Activated effector memory CD4-positive, alpha-beta T cell treated with Interleukin-2 at 50 U/mL for 16 hours (primary cell): Measurements from ENCODE around the gene KRT79.
"Not testable (repeated sequence)": the region's sequence is repeated elsewhere in the genome, so short reads cannot be mapped to it uniquely, and the experiment has no call there.

Source experiments
- DNase-seq: peaks from one replicate; pipeline ENCODE4 v3.0.0-alpha.2; 2020

Gene KRT79

GRCh38 chr12:52833922-52834726 lies at the start of gene KRT79:
Gene KRT79 (minus strand): TSS chr12:52834311. CDS start chr12:52834260, 51 bp downstream.
- no peak for DNase-seq

- DNase-seq = not testable (repeated sequence)
Observed at GRCh38 chr12:52880499-52880898, 46.4 kb upstream of the KRT79 start.

- peak; percentile 62 for DNase-seq
Observed at GRCh38 chr12:52879394-52880351, 45.6 kb upstream of the KRT79 start.

- DNase-seq = no peak
Observed at GRCh38 chr12:52878507-52879393, 44.6 kb upstream of the KRT79 start.

- no peak for DNase-seq
Observed at GRCh38 chr12:52877242-52877641, 43.1 kb upstream of the KRT79 start.

GRCh38 chr12:52876372-52876771 lies 42.3 kb upstream of the KRT79 start:
- no peak for DNase-seq

GRCh38 chr12:52874573-52875435 lies 40.7 kb upstream of the KRT79 start:
- DNase-seq = no peak

GRCh38 chr12:52873832-52874572 lies 39.9 kb upstream of the KRT79 start:
- peak; percentile 57 for DNase-seq

- no peak for DNase-seq
Observed at GRCh38 chr12:52873513-52873831, 39.4 kb upstream of the KRT79 start.

GRCh38 chr12:52872644-52873389 lies 38.7 kb upstream of the KRT79 start:
- DNase-seq = no peak

GRCh38 chr12:52871291-52872039 lies 37.4 kb upstream of the KRT79 start:
- no peak for DNase-seq

- DNase-seq = peak; percentile 64
Observed at GRCh38 chr12:52870361-52871290, 36.5 kb upstream of the KRT79 start.

- no peak for DNase-seq
Observed at GRCh38 chr12:52867642-52868041, 33.5 kb upstream of the KRT79 start.

GRCh38 chr12:52867152-52867551 lies 33.0 kb upstream of the KRT79 start:
- no peak for DNase-seq

GRCh38 chr12:52865090-52865944 lies 31.2 kb upstream of the KRT79 start:
- DNase-seq = no peak

- DNase-seq = no peak
Observed at GRCh38 chr12:52862023-52862422, 27.9 kb upstream of the KRT79 start.

GRCh38 chr12:52861511-52861910 lies 27.4 kb upstream of the KRT79 start:
- no peak for DNase-seq
